RWPE2 (cell line): ENCODE measurements around the gene CHD6.
A peak's percentile ranks its signal among the peaks of the same experiment; 100 is the strongest.

Experiments used
- ATAC-seq: fragments of 200-7000 bp; cut with Tn5 transposase; 3 replicates; pipeline ENCODE4 v1.9.1; 2021; ENCODE audit warnings: low read depth
- DNase-seq: peaks from one replicate; pipeline ENCODE4 v3.0.0-alpha.2; 2020; ENCODE audit warnings: low spot score
- H3K27ac ChIP-seq: fragments of 450-650 bp; 2 replicates; pipeline ENCODE4 v1.5.1; 2017; ENCODE audit warnings: mild to moderate bottlenecking; ENCODE audit not compliant: poor library complexity, severe bottlenecking
- H3K27me3 ChIP-seq: fragments of 250-450 bp; sonication (Bioruptor Pico); 2 replicates; pipeline ENCODE4 v1.5.1; 2021; ENCODE audit warnings: mild to moderate bottlenecking, moderate library complexity; ENCODE audit not compliant: insufficient read depth, poor library complexity, severe bottlenecking
- H3K36me3 ChIP-seq: fragments of 250-450 bp; sonication (Bioruptor Pico); 2 replicates; pipeline ENCODE4 v1.5.1; 2020; ENCODE audit warnings: low read depth, mild to moderate bottlenecking, moderate library complexity
- H3K4me1 ChIP-seq: fragments of 250-450 bp; sonication (Bioruptor Pico); 2 replicates; pipeline ENCODE4 v1.5.1; 2021; ENCODE audit warnings: mild to moderate bottlenecking, moderate library complexity; ENCODE audit not compliant: insufficient read depth, poor library complexity, severe bottlenecking
- H3K4me3 ChIP-seq: fragments of 250-450 bp; sonication (Bioruptor Pico); 2 replicates; pipeline ENCODE4 v1.5.1; 2021; ENCODE audit warnings: mild to moderate bottlenecking, moderate library complexity; ENCODE audit not compliant: severe bottlenecking
- H3K9me3 ChIP-seq: fragments of 250-450 bp; sonication (Bioruptor Pico); 2 replicates; pipeline ENCODE4 v1.5.1; 2021; ENCODE audit warnings: mild to moderate bottlenecking, moderate library complexity; ENCODE audit not compliant: severe bottlenecking
- TF ChIP-seq, protein P1 (sequence below): fragments of 450-650 bp; IDR thresholded peaks from one replicate; pipeline ENCODE4 v1.5.1; 2017; ENCODE audit warnings: mild to moderate bottlenecking, moderate library complexity; ENCODE audit not compliant: poor library complexity, severe bottlenecking

CHD6 gene

DNA sequence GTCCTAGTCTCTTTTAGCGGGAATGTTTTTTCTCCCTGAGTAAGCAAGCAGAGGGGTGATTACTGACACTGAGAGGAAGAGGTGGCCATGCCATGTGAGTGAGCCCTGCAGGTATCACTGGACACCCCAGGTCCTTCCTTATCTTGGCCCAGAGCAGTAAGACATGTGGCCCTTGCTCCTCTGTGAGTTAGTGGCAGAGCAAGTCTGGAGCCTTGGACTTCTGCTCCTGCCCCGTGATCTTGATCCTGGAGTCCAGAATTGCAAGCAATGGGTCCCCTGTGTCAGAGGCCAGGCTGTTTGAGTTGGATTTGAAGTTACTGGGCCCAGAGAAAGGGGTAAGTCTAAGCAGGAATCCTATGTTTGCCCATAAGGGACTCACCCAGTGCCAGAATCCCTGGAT, 159.4 kb downstream of the CHD6 start:
- H3K9me3 ChIP-seq: no peaks in the 10 kb centered on the region
- H3K4me1 ChIP-seq: no peaks in the 10 kb centered on the region
- H3K27ac ChIP-seq: no peak overlapping the region
- DNase-seq (no peak), ATAC-seq (0 out of 3 replicates have a peak, but pooled peaks have one; percentile 5)
- peaks cover 42% of the 10 kb centered on the region for H3K36me3 ChIP-seq
- no peak overlapping the region for H3K4me3 ChIP-seq
- TF ChIP-seq, protein P1, sequence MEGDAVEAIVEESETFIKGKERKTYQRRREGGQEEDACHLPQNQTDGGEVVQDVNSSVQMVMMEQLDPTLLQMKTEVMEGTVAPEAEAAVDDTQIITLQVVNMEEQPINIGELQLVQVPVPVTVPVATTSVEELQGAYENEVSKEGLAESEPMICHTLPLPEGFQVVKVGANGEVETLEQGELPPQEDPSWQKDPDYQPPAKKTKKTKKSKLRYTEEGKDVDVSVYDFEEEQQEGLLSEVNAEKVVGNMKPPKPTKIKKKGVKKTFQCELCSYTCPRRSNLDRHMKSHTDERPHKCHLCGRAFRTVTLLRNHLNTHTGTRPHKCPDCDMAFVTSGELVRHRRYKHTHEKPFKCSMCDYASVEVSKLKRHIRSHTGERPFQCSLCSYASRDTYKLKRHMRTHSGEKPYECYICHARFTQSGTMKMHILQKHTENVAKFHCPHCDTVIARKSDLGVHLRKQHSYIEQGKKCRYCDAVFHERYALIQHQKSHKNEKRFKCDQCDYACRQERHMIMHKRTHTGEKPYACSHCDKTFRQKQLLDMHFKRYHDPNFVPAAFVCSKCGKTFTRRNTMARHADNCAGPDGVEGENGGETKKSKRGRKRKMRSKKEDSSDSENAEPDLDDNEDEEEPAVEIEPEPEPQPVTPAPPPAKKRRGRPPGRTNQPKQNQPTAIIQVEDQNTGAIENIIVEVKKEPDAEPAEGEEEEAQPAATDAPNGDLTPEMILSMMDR: no peak
- no peaks in the 10 kb centered on the region for H3K27me3 ChIP-seq

GRCh38 chr20:41457173-41457857, 160.9 kb downstream of the CHD6 start:
- Histone ChIP-seq H3K9me3 (no peaks in the 10 kb centered on the region), H3K4me3 (no peak overlapping the region), H3K27me3 (no peaks in the 10 kb centered on the region), H3K36me3 (peaks cover 46% of the 10 kb centered on the region), H3K27ac (no peak overlapping the region), H3K4me1 (no peaks in the 10 kb centered on the region)
- TF ChIP-seq, protein P1: no peak
- ATAC-seq (no peak), DNase-seq (peak; percentile 68)

- DNase-seq (no peak), ATAC-seq (no peak)
- TF ChIP-seq, protein P1: no peak
- H3K4me1 ChIP-seq: no peaks in the 10 kb centered on the region
- H3K27me3 ChIP-seq: no peaks in the 10 kb centered on the region
- no peaks in the 10 kb centered on the region for H3K9me3 ChIP-seq
- no peak overlapping the region for H3K4me3 ChIP-seq
- H3K36me3 ChIP-seq: peaks cover 53% of the 10 kb centered on the region
- no peak overlapping the region for H3K27ac ChIP-seq
Observed at GRCh38 chr20:41456351-41456750, 161.8 kb downstream of the CHD6 start.

GRCh38 chr20:41454250-41454649, 163.9 kb downstream of the CHD6 start:
- DNase-seq: no peak
- Histone ChIP-seq H3K9me3 (no peaks in the 10 kb centered on the region), H3K36me3 (peaks cover 64% of the 10 kb centered on the region), H3K27me3 (no peaks in the 10 kb centered on the region), H3K27ac (no peak overlapping the region), H3K4me1 (no peaks in the 10 kb centered on the region), H3K4me3 (no peak overlapping the region)
- TF ChIP-seq, protein P1: no peak
- no peak for ATAC-seq
